Mononuclear cell (primary cell): Measurements from ENCODE around the gene CHMP6. TPM values are rescaled to one million over a fixed set of nuclear protein-coding genes. Genes with fewer than 3 reads are reported as not detected.
"Not testable (repeated sequence)": the region's sequence is repeated elsewhere in the genome, so short reads cannot be mapped to it uniquely, and the experiment has no call there.

ENCODE experiments used
- H3K27me3 ChIP-seq: 2 replicates; pipeline ENCODE4 v1.6.0; 2011; ENCODE audit warnings: low read length, control low read depth; ENCODE audit not compliant: insufficient read depth
- H3K4me1 ChIP-seq: 2 replicates; pipeline ENCODE4 v1.5.1; 2011; ENCODE audit warnings: mild to moderate bottlenecking, low read length, control low read depth; ENCODE audit not compliant: insufficient read depth
- H3K4me3 ChIP-seq: 2 replicates; pipeline ENCODE4 v1.5.1; 2011; ENCODE audit warnings: mild to moderate bottlenecking, low read length, moderate library complexity
- H3K9me3 ChIP-seq: 2 replicates; pipeline ENCODE4 v1.5.1; 2011; ENCODE audit warnings: low read depth, mild to moderate bottlenecking, control low read depth, low read length
- total RNA-seq: library from RNA; depleted of rRNA; stranded (reverse); fragments of >200 nt; gene quantifications from one replicate; pipeline ENCODE4 v1.2.3, GENCODE V29; 2012

The CHMP6 gene
- total RNA-seq, 1 donor = 14.4 TPM

DNA sequence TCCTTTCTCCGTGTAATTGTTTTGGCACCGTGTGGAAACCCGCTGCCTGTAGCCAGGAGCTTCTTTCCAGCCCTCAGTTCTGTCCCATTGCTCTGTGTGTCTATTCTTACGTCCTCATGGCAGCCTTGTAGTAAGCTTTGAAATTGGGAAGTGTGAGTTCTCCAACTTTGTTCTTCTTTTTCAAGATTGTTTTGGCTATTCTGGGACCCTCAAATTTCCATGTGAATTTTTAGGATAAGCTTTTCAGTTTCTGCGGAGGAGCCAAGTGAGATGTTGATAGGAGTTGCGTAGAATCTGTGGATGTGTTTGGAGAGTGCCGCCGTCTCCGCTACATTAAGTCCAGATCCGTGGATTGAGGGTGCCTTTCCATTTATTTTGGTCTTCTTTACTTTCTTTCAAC, 15.2 kb downstream of the CHMP6 start:
- H3K27me3 ChIP-seq = peaks cover 15% of the 10 kb centered on the region
- no peak overlapping the region for H3K4me3 ChIP-seq
- peaks cover 23% of the 10 kb centered on the region for H3K4me1 ChIP-seq
- H3K9me3 ChIP-seq = no peaks in the 10 kb centered on the region

DNA sequence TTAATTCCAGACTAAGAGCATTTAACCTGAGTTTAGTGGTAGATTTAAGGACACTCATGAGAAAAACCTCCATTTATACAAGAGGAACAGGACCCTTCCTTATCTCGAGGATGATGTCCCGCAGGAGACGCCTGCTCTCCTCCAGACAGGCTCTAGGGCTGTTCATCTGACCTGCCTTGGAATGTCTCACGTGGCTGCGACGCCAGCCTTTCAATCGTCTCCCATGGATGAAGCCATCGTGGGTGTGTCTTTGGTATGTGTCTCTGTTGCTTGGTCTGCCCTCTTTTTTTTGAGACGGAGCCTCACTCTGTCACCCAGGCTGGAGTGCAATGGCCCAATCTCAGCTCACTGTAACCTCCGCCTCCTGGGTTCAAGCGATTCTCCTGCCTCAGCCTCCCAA, 16.5 kb downstream of the CHMP6 start:
- peaks cover 23% of the 10 kb centered on the region for H3K4me1 ChIP-seq
- H3K4me3 ChIP-seq = no peak overlapping the region
- no peaks in the 10 kb centered on the region for H3K9me3 ChIP-seq
- peaks cover 15% of the 10 kb centered on the region for H3K27me3 ChIP-seq

DNA sequence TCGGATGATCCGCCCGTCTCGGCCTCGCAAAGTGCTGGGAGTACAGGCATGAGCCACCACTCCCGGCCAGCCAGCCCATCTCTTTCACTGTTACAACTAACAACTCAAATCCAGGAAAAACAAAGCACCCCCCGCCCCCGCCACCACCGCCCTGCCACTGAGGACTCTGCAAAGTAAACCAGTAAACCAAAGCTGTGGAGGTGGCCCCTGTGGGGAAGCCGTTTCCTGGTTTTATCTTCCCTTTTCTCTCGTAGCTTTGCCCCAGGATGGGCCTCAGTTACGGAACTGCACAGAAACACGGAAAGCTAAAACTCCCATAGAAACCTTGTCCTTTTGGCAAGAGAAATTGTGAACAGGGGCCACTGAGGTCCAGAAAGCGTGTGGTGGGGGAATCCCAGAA, 17.5 kb downstream of the CHMP6 start:
- Histone ChIP-seq H3K9me3 (no peaks in the 10 kb centered on the region), H3K4me1 (peaks cover 20% of the 10 kb centered on the region), H3K4me3 (no peak overlapping the region), H3K27me3 (peaks cover 12% of the 10 kb centered on the region)

DNA sequence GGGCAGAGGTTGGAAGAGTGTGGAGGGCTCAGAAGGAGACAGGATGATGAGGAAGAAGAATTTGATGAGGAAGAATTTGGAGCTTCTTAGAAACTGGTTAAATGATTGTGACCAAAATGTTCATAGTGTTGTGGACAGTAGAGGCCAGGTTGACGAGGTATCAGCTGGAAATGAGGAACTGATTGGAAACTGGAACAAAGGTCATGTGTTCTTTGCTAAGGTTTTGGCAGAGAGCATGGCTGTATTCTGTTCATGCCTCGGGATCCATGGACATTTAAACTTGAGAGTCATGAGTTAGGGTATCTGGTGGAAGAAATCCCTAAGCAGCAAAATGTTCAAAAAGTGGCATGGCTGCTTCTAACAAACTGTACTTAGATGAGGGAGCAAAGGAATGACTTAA, 19.3 kb downstream of the CHMP6 start:
- peaks cover 2% of the 10 kb centered on the region for H3K27me3 ChIP-seq
- H3K9me3 ChIP-seq = no peaks in the 10 kb centered on the region
- no peak overlapping the region for H3K4me3 ChIP-seq
- H3K4me1 ChIP-seq = peaks cover 13% of the 10 kb centered on the region

DNA sequence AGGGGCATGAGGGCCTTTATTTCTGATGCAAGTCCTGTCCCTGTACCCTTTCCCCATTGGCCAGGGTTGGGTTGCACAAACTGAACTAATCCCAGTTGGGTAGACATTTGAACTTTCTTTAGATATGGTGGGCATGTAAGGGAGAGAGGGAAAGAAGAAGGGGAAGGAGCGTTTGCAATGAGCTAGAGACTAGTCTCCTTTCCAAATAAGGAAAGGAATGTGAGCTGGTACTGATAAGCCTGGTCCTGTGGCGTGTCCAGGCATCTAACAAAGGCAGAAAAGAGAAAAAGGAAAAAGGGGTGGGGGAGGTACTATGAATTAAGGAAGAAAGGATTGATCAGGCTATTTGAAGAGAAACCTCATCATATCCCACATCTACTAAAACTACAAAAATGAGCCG, 20.3 kb downstream of the CHMP6 start:
- peaks cover 13% of the 10 kb centered on the region for H3K4me1 ChIP-seq
- no peak overlapping the region for H3K4me3 ChIP-seq
- no peaks in the 10 kb centered on the region for H3K27me3 ChIP-seq
- no peaks in the 10 kb centered on the region for H3K9me3 ChIP-seq

DNA sequence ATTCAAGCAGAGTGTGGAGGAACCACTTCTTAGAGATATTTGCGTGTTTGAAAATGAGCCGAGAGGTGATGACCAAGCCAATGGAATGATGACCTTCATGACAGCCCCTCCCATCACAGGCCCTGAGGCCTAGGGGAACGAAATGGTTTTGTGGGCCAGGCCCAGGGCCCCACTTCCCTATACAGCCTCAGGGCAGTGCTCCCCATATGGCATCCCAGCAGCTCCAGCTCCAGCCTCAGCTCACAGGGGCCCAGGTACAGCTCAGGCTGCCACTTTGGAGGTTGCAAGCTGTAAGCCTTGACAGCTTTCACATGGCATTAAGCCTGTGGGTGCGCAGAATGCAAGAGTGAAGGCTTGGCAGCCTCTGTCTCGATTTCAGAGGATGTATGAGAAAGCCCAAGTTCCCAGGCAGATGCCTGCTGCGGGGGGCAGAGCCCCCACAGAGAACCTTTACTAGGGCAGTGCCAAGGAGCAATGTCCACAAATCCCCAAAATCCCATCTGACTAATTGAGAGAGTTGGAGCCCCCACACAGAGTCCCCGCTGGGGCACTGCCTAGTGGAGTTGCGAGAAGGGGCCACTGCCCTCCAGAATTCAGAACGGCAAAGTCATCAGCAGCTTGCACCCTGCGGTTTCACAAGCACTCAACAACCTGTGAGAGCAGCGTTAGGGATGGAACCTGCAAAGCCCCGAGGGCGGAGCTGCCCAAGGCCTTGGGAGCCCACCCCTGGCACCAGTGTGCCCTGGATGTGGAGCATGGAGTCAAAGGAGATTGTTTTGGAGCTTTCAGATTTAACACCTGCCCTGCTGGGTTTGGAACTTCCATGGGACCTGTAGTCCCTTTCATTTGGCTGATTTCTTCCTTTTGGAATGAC, 21.2 kb downstream of the CHMP6 start:
- Histone ChIP-seq H3K9me3 (no peaks in the 10 kb centered on the region), H3K4me3 (no peak overlapping the region), H3K4me1 (peaks cover 21% of the 10 kb centered on the region), H3K27me3 (no peaks in the 10 kb centered on the region)

DNA sequence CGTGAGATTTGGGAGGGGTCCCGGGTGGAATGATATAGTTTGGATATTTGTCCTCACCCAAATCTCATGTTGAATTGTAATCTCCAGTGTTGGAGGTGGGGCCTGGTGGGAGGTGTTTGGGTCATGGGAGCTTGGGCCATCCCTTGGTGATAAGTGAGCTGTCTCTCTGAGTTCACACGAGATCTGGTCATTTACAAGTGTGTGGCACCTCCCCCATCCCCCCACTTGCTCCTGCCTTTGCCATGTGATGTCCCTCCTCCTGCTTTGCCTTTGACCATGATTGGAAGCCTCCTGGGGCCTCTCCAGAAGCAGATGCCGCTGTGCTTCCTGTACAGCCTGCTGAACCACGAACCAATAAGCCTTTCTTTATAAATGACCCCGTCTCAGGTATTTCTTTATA, 22.0 kb downstream of the CHMP6 start:
- Histone ChIP-seq H3K27me3 (no peaks in the 10 kb centered on the region), H3K4me3 (no peak overlapping the region), H3K4me1 (peaks cover 29% of the 10 kb centered on the region), H3K9me3 (no peaks in the 10 kb centered on the region)

DNA sequence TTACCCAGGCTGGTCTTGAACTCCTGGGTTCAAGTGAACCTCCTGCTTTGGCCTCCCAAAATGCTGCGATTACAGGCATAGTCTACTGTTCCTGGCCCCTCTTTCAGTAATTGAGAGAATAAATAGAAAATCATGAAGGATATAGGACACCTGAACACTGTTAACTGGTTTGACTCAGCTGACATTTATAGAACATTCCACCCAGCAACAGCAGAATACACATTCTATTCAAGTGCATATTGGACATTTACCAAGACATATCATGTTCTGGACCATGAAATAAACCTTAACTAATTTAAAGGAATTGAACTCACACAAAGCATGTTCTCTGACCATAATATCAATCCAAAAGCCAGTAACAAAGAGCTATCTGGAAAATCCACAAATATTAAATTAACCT, 23.5 kb downstream of the CHMP6 start:
- no peaks in the 10 kb centered on the region for H3K27me3 ChIP-seq
- H3K4me3 ChIP-seq = no peak overlapping the region
- H3K4me1 ChIP-seq = peaks cover 20% of the 10 kb centered on the region
- H3K9me3 ChIP-seq = no peaks in the 10 kb centered on the region

DNA sequence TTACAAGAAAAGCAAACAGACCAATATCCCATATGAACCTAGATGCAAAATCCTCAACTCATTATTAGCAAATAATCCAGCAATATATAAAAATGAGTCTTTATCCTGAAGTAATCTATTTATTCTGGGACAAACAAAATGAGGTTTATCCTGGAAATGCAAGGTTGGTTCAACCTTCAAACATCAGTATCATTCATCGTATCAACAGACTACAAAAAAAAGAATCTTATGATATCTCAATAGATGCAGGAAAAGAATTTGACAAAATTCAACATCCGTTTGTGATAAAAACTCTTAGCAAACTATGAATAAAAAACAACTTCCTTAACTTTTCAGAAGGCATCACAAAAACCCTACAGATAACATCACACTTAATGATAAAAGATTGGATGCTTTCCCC, 24.9 kb downstream of the CHMP6 start:
- Histone ChIP-seq H3K4me1 (peaks cover 20% of the 10 kb centered on the region), H3K9me3 (no peaks in the 10 kb centered on the region), H3K27me3 (no peaks in the 10 kb centered on the region), H3K4me3 (no peak overlapping the region)

DNA sequence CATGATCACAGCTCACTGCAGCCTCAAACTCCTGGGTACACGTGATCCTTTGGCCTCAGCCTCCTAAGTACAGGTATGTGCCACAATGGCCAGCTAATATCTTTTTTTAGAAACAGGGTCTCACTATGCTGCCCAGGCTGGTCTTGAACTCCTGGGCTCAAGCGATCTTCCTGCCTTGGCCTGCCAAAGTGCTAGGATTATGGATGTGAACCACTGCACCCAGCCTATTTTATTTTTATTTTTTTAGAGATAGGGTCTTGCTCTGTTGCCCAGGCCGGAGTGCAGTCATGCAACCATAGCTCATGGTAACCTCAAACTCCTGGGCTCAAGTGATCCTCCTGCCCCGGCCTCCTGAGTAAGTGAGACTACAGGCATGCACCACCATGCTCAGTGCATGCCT, 25.7 kb downstream of the CHMP6 start:
- not testable (repeated sequence) for H3K27me3 ChIP-seq, H3K4me3 ChIP-seq, H3K9me3 ChIP-seq
- H3K4me1 ChIP-seq = peaks cover 20% of the 10 kb centered on the region

DNA sequence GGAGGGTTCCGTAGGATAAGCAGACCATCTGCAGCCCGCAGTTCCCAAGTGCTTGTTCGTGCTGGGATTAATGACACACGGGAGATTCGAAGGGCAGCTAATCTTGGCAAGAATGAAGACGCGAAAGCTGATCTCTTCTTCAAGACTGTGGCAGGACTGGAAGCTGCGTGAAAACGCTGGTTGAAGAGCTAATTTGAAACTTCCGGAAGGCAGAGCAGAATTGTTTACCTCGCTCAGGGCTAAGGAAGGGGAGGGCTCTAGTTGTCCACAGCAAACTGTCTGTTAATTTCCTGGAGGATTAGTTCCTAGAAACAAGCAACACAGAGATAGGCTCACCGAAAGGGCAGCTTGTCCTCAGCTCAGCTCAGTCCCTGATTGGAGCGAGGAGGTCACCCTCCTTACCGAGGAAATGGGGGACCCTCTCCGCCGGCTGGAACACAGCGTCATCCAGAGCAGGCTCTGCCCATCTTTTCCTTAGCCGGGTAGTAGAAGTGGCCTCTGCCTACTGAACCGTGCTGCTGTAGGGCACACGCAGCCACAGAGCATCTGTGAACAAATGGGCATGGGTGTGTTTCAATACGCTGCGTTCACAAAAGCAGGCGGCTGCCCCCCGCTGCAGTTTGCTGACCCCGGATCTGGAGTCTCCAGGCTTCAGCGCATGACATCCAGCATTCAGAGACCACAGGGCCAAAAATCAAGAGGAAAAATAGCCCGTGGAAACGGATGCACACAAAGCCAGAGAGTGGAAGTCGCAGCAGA, 26.6 kb downstream of the CHMP6 start:
- Histone ChIP-seq H3K9me3 (no peaks in the 10 kb centered on the region), H3K27me3 (no peaks in the 10 kb centered on the region), H3K4me3 (peak overlapping the region; percentile 37), H3K4me1 (peaks cover 21% of the 10 kb centered on the region)

DNA sequence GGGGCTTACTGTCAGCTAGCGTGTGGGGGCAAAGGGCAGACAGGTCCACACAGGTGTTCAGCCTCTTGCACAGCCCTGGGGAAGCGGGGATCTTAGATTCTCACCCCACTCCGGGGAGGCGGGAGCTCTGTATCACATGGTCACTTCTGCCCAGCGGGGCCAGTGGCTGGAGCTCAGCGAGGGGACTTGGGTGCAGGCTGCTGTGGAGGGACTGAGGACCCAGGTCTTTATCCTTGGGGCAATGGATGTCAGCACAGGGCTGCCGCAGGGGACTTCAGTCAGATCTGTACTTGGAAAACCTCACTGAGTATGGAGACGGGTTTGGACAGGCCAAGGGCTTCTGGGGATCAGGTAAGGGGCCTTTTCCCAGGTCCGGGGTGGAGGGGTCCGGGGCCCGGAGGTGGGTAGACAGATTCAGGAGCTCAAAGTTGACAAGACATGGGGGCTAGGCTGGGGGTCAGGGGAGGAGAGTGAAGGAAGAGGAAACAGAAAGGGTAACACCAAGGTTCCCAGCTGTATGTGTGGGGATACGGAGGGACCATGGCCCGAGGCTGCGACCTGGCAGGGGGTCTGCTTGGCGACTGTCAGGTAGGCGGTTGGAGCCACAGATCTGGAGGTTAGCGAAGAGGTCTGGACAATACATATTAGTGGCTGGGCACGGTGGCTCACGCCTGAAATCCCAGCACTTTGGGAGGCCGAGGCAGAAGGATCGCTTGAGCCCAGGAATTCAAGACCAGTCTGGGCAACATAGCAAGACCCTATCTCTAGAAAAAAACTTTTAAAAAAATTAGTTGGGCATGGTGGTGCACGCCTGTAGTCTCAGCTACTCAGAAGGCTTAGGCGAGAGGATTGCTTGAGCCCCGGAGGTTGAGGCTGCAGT, 28.2 kb downstream of the CHMP6 start:
- Histone ChIP-seq H3K27me3 (no peaks in the 10 kb centered on the region), H3K9me3 (no peaks in the 10 kb centered on the region), H3K4me1 (peaks cover 29% of the 10 kb centered on the region), H3K4me3 (no peak overlapping the region)

DNA sequence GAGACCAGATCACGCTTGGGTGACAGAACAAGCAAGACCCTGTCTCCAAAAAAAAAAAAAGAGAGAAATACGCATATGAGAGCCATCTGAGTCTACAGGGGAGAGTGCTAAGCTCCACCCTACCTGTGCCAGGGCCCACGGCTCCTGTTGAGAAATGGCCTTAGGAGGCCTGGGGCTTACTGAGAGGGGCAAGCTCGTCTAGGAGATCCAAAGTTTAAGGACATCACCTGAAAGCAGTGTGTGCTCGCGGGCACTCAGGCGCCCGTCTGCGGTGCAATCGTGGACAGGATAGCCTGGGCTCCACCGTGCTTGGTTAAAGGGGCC, 28.8 kb downstream of the CHMP6 start:
- Histone ChIP-seq H3K27me3 (no peaks in the 10 kb centered on the region), H3K9me3 (no peaks in the 10 kb centered on the region), H3K4me3 (no peak overlapping the region), H3K4me1 (peaks cover 29% of the 10 kb centered on the region)

DNA sequence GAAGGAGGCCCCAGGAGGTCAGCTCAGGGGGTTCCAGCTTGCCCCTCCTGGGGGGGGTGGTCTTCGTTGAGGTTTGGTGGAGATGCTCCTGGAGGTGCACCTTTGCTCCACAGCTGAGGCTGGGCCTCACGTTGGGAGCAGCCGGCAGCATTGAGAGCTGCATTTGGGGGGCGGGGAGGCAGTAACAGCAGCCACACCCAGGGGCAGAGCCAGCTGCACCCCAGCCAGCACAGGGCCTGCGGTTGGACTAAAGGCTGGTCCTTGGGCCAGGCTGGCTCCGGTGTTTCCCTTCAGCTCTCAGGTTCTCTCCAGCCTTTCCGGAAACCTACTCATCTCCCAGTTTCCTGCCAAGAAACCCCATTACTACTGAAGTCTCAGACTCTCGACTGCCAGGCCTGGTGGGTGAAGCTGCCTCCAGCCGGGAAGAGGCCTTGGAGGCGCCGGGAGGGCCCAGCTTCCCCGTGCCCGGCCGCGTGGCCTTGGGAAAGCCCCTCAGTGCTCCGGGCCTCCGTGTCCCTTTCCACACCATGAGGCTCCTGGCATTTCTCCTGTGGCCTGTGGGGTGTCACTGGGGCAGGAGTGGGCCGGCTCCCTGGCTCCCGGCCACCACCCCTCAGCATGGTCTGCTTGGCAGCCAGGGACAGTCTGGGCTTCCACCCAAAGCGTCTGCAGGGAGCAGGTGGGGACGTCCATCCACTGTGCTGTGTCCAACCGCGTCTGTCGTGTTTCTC, 29.3 kb downstream of the CHMP6 start:
- Histone ChIP-seq H3K4me3 (no peak overlapping the region), H3K9me3 (no peaks in the 10 kb centered on the region), H3K27me3 (no peaks in the 10 kb centered on the region), H3K4me1 (peaks cover 29% of the 10 kb centered on the region)
